HCT116 (cell line): ENCODE measurements around the gene RMDN2.

Experiments
- POLR2A ChIP-seq: IDR thresholded peaks from 2 replicates; pipeline ENCODE4 v1.7.0; 2011; ENCODE audit warnings: borderline replicate concordance; ENCODE audit not compliant: insufficient read depth, insufficient read length; ENCODE audit errors: extremely low read depth
- YY1 ChIP-seq: IDR thresholded peaks from 2 replicates; pipeline ENCODE4 v1.6.1; 2011; ENCODE audit warnings: low read length, low read depth, moderate library complexity, mild to moderate bottlenecking; ENCODE audit not compliant: insufficient replicate concordance; ENCODE audit errors: extremely low read depth
- ZNF274 ChIP-seq: fragments of 200-500 bp; sonication (Bioruptor generic); IDR thresholded peaks from 2 replicates; pipeline ENCODE4 v1.6.1; 2014; ENCODE audit warnings: mild to moderate bottlenecking, low read depth, low read length, inconsistent platforms
- TF ChIP-seq, protein P1 (sequence below), 3 experiments: fragments of 200-600 bp in 1 of 3; sonication (generic) in 1 of 3; IDR thresholded peaks in 2 of 3; conservative IDR thresholded peaks in 1 of 3; 2 replicates each; pipeline ENCODE4 v1.5.1; 2012 to 2017; ENCODE audit warnings: low read depth in 2 of 3, low read length in 2 of 3, antibody characterized with exemption in 1 of 3, borderline replicate concordance in 1 of 3, control low read depth in 1 of 3, mild to moderate bottlenecking in 1 of 3, mixed read lengths in 1 of 3, mixed run types in 1 of 3, moderate library complexity in 1 of 3; ENCODE audit not compliant: insufficient read depth in 1 of 3

DNA sequence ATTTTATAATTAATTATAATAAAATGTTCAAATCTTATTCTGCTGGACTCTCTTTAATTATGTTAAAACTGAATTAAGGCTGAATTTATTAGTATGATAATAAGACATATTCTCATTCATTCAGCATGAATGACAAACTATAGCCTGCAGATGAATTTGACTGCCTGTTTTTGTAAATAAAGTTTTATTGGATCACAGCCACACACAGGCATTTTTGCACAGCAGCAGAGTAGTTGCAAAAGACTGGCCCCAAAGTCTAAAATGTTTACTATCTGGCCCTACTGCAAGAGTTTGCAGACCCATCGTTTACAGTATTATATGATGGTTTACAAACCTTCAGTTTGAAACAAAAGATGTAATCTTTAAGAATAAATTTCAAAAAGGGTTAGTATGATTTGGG is 58.6 kb downstream of the RMDN2 start:
- TF ChIP-seq POLR2A (no peak), ZNF274 (no peak), YY1 (no peak)
- TF ChIP-seq, protein P1, sequence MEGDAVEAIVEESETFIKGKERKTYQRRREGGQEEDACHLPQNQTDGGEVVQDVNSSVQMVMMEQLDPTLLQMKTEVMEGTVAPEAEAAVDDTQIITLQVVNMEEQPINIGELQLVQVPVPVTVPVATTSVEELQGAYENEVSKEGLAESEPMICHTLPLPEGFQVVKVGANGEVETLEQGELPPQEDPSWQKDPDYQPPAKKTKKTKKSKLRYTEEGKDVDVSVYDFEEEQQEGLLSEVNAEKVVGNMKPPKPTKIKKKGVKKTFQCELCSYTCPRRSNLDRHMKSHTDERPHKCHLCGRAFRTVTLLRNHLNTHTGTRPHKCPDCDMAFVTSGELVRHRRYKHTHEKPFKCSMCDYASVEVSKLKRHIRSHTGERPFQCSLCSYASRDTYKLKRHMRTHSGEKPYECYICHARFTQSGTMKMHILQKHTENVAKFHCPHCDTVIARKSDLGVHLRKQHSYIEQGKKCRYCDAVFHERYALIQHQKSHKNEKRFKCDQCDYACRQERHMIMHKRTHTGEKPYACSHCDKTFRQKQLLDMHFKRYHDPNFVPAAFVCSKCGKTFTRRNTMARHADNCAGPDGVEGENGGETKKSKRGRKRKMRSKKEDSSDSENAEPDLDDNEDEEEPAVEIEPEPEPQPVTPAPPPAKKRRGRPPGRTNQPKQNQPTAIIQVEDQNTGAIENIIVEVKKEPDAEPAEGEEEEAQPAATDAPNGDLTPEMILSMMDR (IDR thresholded peaks at IDR 0.05 in 2 of 3, conservative IDR thresholded peaks at IDR 0.05 in 1 of 3; ENCODE audit: borderline replicate concordance in 1 of 3, insufficient read depth in 1 of 3, low read depth in 2 of 3, low read length in 2 of 3) = no peak
